ENCODE data around the gene MAD2L1BP.

Gene MAD2L1BP

DNA sequence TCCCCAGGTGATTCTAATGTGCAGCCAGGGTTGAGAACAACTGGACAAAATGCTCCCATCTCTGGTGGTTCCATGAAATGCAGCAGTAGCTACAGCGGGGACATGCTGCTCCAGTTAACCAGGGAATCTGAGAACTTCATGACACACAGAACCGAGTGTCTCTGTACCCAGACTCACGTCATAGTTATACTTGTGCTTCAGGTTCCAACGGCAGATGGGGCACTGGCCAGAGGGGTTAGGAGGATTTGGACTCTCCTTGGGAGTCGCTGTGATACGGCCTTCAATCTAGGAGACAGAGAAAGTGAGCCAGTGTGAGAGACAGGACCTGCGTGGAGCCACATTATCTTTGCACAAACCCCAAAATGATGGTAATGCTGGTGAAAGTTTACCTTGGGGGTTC is 42.7 kb downstream of the MAD2L1BP start:
- no peak overlapping the region for H3K9ac ChIP-seq (ENCODE audit: low read depth, low read length)
- no peak overlapping the region for H3K27ac ChIP-seq (ENCODE audit: low read length)
- H3K27me3 ChIP-seq (ENCODE audit: insufficient read depth, low read length), result no peaks in the 10 kb centered on the region
- H3K36me3 ChIP-seq (ENCODE audit: insufficient read depth, low read depth, low read length), result peaks cover 82% of the 10 kb centered on the region
- H3K9me3 ChIP-seq (ENCODE audit: insufficient read depth, low read depth, low read length), result no peaks in the 10 kb centered on the region
- no peak overlapping the region for H3K4me3 ChIP-seq (ENCODE audit: low read length)
- no peaks in the 10 kb centered on the region for H3K4me1 ChIP-seq (ENCODE audit: insufficient read depth, low read length)

- Histone ChIP-seq H3K9me3 (ENCODE audit: insufficient read depth, low read depth, low read length) (no peaks in the 10 kb centered on the region), H3K4me1 (ENCODE audit: insufficient read depth, low read length) (no peaks in the 10 kb centered on the region), H3K4me3 (ENCODE audit: low read length) (no peak overlapping the region), H3K36me3 (ENCODE audit: insufficient read depth, low read depth, low read length) (peaks cover 75% of the 10 kb centered on the region), H3K9ac (ENCODE audit: low read depth, low read length) (no peak overlapping the region), H3K27ac (ENCODE audit: low read length) (no peak overlapping the region), H3K27me3 (ENCODE audit: insufficient read depth, low read length) (no peaks in the 10 kb centered on the region)
These were observed 43.4 kb downstream of the MAD2L1BP start for GRCh38 chr6:43679057-43679456.

DNA sequence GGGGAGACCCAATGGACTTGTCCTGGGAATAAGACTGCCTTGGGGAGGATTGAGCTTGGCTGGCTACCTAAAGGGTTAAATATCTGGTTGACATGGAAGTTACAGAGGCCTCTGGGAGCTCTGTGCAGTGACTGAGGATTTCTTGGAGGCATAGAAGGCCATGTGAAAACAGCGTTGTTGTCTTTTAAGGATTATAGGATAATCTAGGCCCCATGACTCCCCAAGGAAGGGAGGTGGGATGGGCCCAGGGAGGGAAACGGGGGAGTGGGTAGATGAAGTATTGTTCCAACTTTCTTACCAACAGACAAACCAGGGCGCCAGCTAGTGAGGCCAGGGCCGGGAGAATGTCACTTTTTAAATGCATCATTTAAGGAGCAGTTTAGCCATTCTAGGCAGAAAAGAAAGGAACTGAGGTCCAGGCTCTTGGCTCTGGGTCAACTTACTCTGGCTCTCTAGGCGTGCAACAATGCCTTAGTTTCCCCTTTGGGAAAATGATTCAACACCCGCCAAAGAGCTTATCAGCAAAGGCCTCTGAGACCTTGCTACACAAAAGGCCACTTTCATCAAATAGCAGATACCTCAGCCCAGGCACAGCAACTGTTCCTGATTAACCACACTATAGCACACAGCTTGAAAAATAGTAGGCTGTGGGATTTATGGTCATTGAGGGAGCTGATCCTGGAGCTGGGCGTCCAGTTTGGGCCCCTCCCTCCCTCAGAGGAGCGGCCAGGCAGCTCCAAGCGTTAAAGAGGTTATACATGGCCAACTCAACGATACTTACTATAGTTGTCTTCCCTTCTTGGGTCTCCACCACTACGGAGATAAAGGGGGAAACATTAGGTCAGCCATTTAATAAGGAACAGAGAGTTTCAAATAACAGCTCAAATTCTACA is 44.9 kb downstream of the MAD2L1BP start:
- Histone ChIP-seq H3K27ac (ENCODE audit: low read length) (no peak overlapping the region), H3K4me1 (ENCODE audit: insufficient read depth, low read length) (no peaks in the 10 kb centered on the region), H3K36me3 (ENCODE audit: insufficient read depth, low read depth, low read length) (peaks cover 60% of the 10 kb centered on the region), H3K4me3 (ENCODE audit: low read length) (no peak overlapping the region), H3K9ac (ENCODE audit: low read depth, low read length) (no peak overlapping the region), H3K27me3 (ENCODE audit: insufficient read depth, low read length) (no peaks in the 10 kb centered on the region), H3K9me3 (ENCODE audit: insufficient read depth, low read depth, low read length) (no peaks in the 10 kb centered on the region)

DNA sequence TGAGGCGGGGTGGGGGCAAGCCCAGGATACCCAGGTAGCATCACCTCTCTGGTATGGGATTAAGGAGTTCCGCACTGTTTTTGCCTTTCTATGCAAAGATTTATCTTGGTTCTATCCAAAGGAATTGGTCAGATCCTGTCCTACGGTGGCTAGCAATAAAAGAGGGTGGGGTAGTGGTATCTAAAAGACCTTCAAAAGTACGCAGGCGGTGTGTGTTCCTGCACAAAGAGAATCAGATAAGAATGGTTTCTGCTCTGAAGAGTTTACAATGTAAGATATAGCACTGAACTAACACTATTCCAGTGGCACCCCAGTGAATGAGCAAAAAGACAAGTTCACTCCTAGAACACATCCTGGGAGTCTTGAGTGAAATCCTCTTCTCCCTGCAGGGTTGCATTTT is 45.7 kb downstream of the MAD2L1BP start:
- Histone ChIP-seq H3K9me3 (ENCODE audit: insufficient read depth, low read depth, low read length) (no peaks in the 10 kb centered on the region), H3K27me3 (ENCODE audit: insufficient read depth, low read length) (no peaks in the 10 kb centered on the region), H3K4me1 (ENCODE audit: insufficient read depth, low read length) (peaks cover 4% of the 10 kb centered on the region), H3K4me3 (ENCODE audit: low read length) (no peak overlapping the region), H3K27ac (ENCODE audit: low read length) (no peak overlapping the region), H3K36me3 (ENCODE audit: insufficient read depth, low read depth, low read length) (peaks cover 52% of the 10 kb centered on the region), H3K9ac (ENCODE audit: low read depth, low read length) (no peak overlapping the region)

GRCh38 chr6:43682724-43683429 is 47.2 kb downstream of the MAD2L1BP start:
- Histone ChIP-seq H3K27ac (ENCODE audit: low read length) (no peak overlapping the region), H3K9me3 (ENCODE audit: insufficient read depth, low read depth, low read length) (no peaks in the 10 kb centered on the region), H3K9ac (ENCODE audit: low read depth, low read length) (no peak overlapping the region), H3K27me3 (ENCODE audit: insufficient read depth, low read length) (no peaks in the 10 kb centered on the region), H3K4me3 (ENCODE audit: low read length) (no peak overlapping the region), H3K36me3 (ENCODE audit: insufficient read depth, low read depth, low read length) (peaks cover 37% of the 10 kb centered on the region), H3K4me1 (ENCODE audit: insufficient read depth, low read length) (peaks cover 6% of the 10 kb centered on the region)

DNA sequence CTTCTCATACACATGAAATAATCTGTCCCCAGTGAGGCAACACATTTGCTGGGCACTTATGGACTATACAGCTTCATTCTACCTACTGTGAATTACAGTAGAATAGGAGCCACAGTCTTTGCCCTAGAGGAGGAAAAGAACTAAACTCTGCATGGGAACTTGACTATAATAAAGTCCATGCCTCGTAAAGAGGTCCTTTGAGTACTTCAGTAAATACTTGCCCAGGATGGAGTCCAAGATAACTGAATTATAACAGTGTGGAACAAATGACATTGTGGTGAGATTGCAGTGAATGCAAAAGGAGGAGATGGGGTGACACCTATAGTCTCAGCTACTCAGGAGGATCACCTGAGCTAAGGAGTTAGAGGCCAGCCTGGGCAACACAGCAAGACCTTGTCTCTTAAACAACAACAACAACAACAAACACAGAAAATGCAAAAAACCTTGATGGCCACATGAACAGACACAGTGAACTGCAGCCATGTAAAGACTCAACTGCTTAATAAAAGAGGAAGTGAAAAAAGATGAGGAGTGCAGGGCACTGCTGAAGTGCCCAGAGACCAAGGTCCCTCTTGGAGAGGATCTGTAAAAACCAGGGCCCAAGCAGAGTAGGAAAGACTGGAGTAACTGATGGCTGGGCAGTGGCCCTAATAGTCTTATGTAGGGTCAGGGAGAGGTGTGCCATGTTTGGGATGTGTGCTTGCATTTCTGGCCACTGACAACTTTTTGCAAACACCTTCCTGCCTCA is 48.2 kb downstream of the MAD2L1BP start:
- Histone ChIP-seq H3K9ac (ENCODE audit: low read depth, low read length) (no peak overlapping the region), H3K27ac (ENCODE audit: low read length) (no peak overlapping the region), H3K27me3 (ENCODE audit: insufficient read depth, low read length) (no peaks in the 10 kb centered on the region), H3K36me3 (ENCODE audit: insufficient read depth, low read depth, low read length) (peaks cover 27% of the 10 kb centered on the region), H3K4me3 (ENCODE audit: low read length) (no peak overlapping the region), H3K4me1 (ENCODE audit: insufficient read depth, low read length) (peaks cover 11% of the 10 kb centered on the region), H3K9me3 (ENCODE audit: insufficient read depth, low read depth, low read length) (no peaks in the 10 kb centered on the region)

DNA sequence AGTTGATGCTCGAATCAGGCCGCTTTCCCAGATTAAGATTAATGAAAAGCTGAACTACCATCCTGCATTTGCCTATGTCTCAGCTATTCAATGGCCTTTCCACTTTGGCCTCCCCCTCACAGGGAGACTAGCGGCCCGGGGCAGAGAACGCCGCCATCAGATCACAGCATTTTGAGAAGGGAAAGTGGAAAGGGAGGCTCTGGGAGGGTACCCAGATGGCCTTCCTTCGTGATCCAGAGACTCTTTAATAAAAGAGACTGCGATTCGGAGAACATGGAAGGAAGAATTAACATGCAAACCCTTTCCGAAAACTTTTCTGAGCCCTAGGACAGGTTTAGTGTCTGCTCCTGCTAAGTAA is 51.4 kb downstream of the MAD2L1BP start:
- no peak overlapping the region for H3K27ac ChIP-seq (ENCODE audit: low read length)
- H3K9ac ChIP-seq (ENCODE audit: low read depth, low read length), result peak overlapping the region; percentile 94
- peak overlapping the region; percentile 92 for H3K4me3 ChIP-seq (ENCODE audit: low read length)
- no peaks in the 10 kb centered on the region for H3K9me3 ChIP-seq (ENCODE audit: insufficient read depth, low read depth, low read length)
- no peaks in the 10 kb centered on the region for H3K36me3 ChIP-seq (ENCODE audit: insufficient read depth, low read depth, low read length)
- H3K4me1 ChIP-seq (ENCODE audit: insufficient read depth, low read length), result peaks cover 11% of the 10 kb centered on the region
- no peaks in the 10 kb centered on the region for H3K27me3 ChIP-seq (ENCODE audit: insufficient read depth, low read length)

DNA sequence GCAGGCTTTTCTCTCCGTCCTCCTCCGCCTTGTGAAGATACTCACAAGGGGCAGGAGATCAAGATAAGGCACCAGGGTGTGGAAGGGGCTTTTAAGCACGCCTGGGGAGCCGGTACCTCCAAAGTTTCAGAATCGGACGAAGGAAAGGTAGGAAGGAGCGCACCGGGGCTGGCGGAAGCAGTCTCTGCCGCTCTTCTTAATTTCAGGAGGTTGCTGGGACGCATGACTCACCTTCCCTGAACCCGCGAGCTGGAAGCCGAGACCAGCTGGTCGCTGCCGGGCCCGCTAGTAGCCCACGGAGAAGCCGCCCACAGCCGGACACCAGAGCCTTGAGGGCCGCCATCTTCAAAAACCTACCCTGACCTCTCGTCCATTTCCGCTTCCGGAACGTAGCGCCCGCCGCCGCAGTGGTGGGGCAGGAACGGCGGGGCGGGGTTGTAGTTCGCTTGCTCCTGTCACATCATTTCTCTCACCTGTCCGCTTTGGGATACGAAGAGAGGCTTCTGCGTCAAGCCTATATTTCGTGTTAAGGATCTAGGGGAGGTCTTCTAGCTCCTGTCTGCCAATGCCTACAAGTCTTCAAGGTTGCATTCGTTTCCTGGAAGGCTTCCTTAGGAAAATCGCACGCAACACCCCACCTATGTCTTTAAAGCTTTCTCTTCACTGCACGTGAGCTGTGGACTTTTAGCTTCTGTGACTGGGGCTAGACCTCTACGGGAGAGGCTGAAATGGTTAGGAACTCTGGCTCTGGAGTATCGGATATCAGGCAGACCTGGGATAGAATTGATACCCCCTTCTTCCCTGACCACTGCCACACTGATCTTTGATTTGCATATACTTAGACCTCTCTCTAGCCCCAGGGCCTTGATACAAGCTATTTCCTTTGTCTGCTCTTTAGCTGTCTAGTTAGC is 52.1 kb downstream of the MAD2L1BP start, which contains the start of gene MRPS18A:
MRPS18A (minus strand) TSS at position 355 of the 911 bp plus-strand sequence; CDS start at position 343, 12 bp downstream.
- Histone ChIP-seq H3K9me3 (ENCODE audit: insufficient read depth, low read depth, low read length) (no peaks in the 10 kb centered on the region), H3K4me1 (ENCODE audit: insufficient read depth, low read length) (peaks cover 11% of the 10 kb centered on the region), H3K9ac (ENCODE audit: low read depth, low read length) (peak within 1 kb of the TSS; percentile 94), H3K27ac (ENCODE audit: low read length) (no peak within 1 kb of the TSS), H3K27me3 (ENCODE audit: insufficient read depth, low read length) (no peaks in the 10 kb centered on the region), H3K4me3 (ENCODE audit: low read length) (peak within 1 kb of the TSS; percentile 92), H3K36me3 (ENCODE audit: insufficient read depth, low read depth, low read length) (no peaks in the 10 kb centered on the region)

DNA sequence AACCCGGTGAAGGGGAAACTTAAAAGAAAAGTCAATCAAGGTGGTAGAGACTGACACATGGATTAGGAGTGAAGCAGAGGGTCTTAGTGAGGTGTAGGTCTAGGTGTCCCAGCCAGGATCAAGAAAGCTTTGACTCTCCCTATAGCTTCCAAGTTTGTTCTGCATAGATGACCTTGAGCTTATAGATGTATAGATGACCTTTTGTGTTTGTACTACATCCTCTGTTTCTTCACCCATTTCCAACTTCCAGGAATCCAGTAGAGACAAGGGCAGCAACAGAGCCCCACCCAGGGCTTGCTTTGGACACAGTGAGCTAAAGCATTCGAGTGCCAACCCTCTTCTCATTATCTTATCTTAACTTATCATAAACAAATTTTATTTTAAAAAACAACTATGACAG is 53.8 kb downstream of the MAD2L1BP start:
- Histone ChIP-seq H3K4me3 (ENCODE audit: low read length) (no peak overlapping the region), H3K4me1 (ENCODE audit: insufficient read depth, low read length) (peaks cover 11% of the 10 kb centered on the region), H3K9me3 (ENCODE audit: insufficient read depth, low read depth, low read length) (no peaks in the 10 kb centered on the region), H3K27ac (ENCODE audit: low read length) (no peak overlapping the region), H3K9ac (ENCODE audit: low read depth, low read length) (no peak overlapping the region), H3K27me3 (ENCODE audit: insufficient read depth, low read length) (no peaks in the 10 kb centered on the region), H3K36me3 (ENCODE audit: insufficient read depth, low read depth, low read length) (no peaks in the 10 kb centered on the region)
